BJ (cell line): ENCODE data around the gene KCNK3. TPM values are rescaled to one million over a fixed set of nuclear protein-coding genes. Genes with fewer than 3 reads are reported as not detected.

Experiments
- CTCF ChIA-PET: fragments of 350-600 bp; formaldehyde crosslinking; extraction: SDS; loops from one replicate; lab custom pipeline; 2021; ENCODE audit warnings: antibody characterized with exemption, inconsistent platforms; lab: Yijun Ruan, JAX
- POLR2A ChIA-PET: fragments of 300-600 bp; sonication (Branson Sonifier 250); formaldehyde crosslinking; extraction: SDS; loops from one replicate; lab custom pipeline; 2021; ENCODE audit warnings: antibody characterized with exemption; lab: Charles Lee
- DNase-seq: peaks from one replicate; pipeline ENCODE4 v3.0.0-alpha.2; 2011; ENCODE audit warnings: low read depth
- H3K27me3 ChIP-seq: 2 replicates; pipeline ENCODE4 v1.6.0; 2011; ENCODE audit warnings: low read length; ENCODE audit not compliant: control insufficient read depth, insufficient read depth
- H3K36me3 ChIP-seq: 2 replicates; pipeline ENCODE4 v1.5.1; 2011; ENCODE audit warnings: low read length; ENCODE audit not compliant: control insufficient read depth, insufficient read depth
- H3K4me3 ChIP-seq: 2 replicates; pipeline ENCODE4 v1.5.1; 2011; ENCODE audit warnings: low read depth, mild to moderate bottlenecking, control low read depth, low read length
- CTCF ChIP-seq: IDR thresholded peaks from 2 replicates; pipeline ENCODE4 v1.5.1; 2011; ENCODE audit warnings: low read depth, mild to moderate bottlenecking, control low read depth, inconsistent platforms, low read length, moderate library complexity; ENCODE audit not compliant: insufficient read depth
- polyA plus RNA-seq: library from polyadenylated mRNA; depleted of rRNA; stranded (reverse); fragments of >200 nt; gene quantifications from 2 replicates; pipeline ENCODE4 v1.2.3, GENCODE V29; 2011

KCNK3 gene
- polyA plus RNA-seq, 1 experiment: 0.22 TPM

GRCh38 chr2:26723475-26723874 lies 31.0 kb downstream of the KCNK3 start:
- no peak for TF ChIP-seq CTCF
- no peaks in the 10 kb centered on the region for H3K36me3 ChIP-seq
- ChIA-PET CTCF (interaction anchor here (0.7 kb wide), 1 partner anchor 55 kb away, joined by 4 read pairs; no protein-coding TSS in a partner anchor), POLR2A (interaction anchor here (0.6 kb wide), 1 partner anchor 50 kb away, joined by 10 read pairs; no protein-coding TSS in a partner anchor)
- H3K27me3 ChIP-seq: no peaks in the 10 kb centered on the region
- no peak for DNase-seq
- no peak overlapping the region for H3K4me3 ChIP-seq

GRCh38 chr2:26723991-26724750 lies 31.6 kb downstream of the KCNK3 start:
- ChIA-PET CTCF (interaction anchor here (0.6 to 1.1 kb wide), 3 partner anchors 8 to 117 kb away, joined by 3 read pairs; no protein-coding TSS in a partner anchor), POLR2A (no interaction called here)
- no peaks in the 10 kb centered on the region for H3K36me3 ChIP-seq
- no peak for TF ChIP-seq CTCF
- no peak overlapping the region for H3K4me3 ChIP-seq
- DNase-seq: no peak
- 0 out of 2 replicates have a peak, but pooled peaks cover 3% of the 10 kb centered on the region for H3K27me3 ChIP-seq

GRCh38 chr2:26724784-26725520 lies 32.4 kb downstream of the KCNK3 start:
- no peak for TF ChIP-seq CTCF
- no peaks in the 10 kb centered on the region for H3K36me3 ChIP-seq
- 0 out of 2 replicates have a peak, but pooled peaks cover 4% of the 10 kb centered on the region for H3K27me3 ChIP-seq
- DNase-seq: no peak
- no peak overlapping the region for H3K4me3 ChIP-seq
- ChIA-PET CTCF (interaction anchor here (1.1 to 1.6 kb wide), 4 partner anchors 9 to 119 kb away, joined by 3 to 8 read pairs (median 3); no protein-coding TSS in a partner anchor), POLR2A (no interaction called here)

GRCh38 chr2:26725521-26725820 lies 32.9 kb downstream of the KCNK3 start:
- Histone ChIP-seq H3K4me3 (no peak overlapping the region), H3K36me3 (no peaks in the 10 kb centered on the region), H3K27me3 (peaks cover 4% of the 10 kb centered on the region; the same call in 1 of the 2 replicates)
- CTCF ChIA-PET: interaction anchor here (1.1 to 1.6 kb wide), 4 partner anchors 10 to 120 kb away, joined by 3 to 8 read pairs (median 3); no protein-coding TSS in a partner anchor
- no peak for DNase-seq
- no peak for TF ChIP-seq CTCF
- POLR2A ChIA-PET: no interaction called here

GRCh38 chr2:26726228-26726627 lies 33.7 kb downstream of the KCNK3 start:
- ChIA-PET POLR2A (no interaction called here), CTCF (interaction anchor here (1.1 to 1.6 kb wide), 2 partner anchors 18 to 121 kb away, joined by 3 to 8 read pairs; no protein-coding TSS in a partner anchor)
- DNase-seq: no peak
- Histone ChIP-seq H3K27me3 (peaks cover 4% of the 10 kb centered on the region; the same call in 1 of the 2 replicates), H3K4me3 (no peak overlapping the region), H3K36me3 (no peaks in the 10 kb centered on the region)
- no peak for TF ChIP-seq CTCF
